Left ventricle myocardium inferior (tissue), 1 donor: ENCODE measurements around the gene TPM1. TPM values are rescaled to one million over a fixed set of nuclear protein-coding genes. Genes with fewer than 3 reads are reported as not detected.

Experiments
- DNase-seq: peaks from one replicate; pipeline ENCODE4 v3.0.0-alpha.2; 2020
- H3K27ac ChIP-seq: fragments of 200-600 bp; replicated peaks from 2 replicates; pipeline ENCODE4 v1.8.0; 2021
- H3K27me3 ChIP-seq: fragments of 200-600 bp; 2 replicates; pipeline ENCODE4 v1.8.0; 2021; ENCODE audit warnings: low read depth
- H3K36me3 ChIP-seq: fragments of 200-600 bp; 2 replicates; pipeline ENCODE4 v1.8.0; 2021
- H3K4me1 ChIP-seq: fragments of 200-600 bp; 2 replicates; pipeline ENCODE4 v1.8.0; 2021
- H3K4me3 ChIP-seq: fragments of 200-600 bp; 2 replicates; pipeline ENCODE4 v1.8.0; 2021; ENCODE audit warnings: mild to moderate bottlenecking, moderate library complexity
- H3K9me3 ChIP-seq: fragments of 200-600 bp; replicated peaks from 2 replicates; pipeline ENCODE4 v1.8.0; 2021
- intact Hi-C: fragments of 100-400 bp; cut with micrococcal nuclease; formaldehyde crosslinking; loops from one replicate; pipeline ENCODE4 v1.11.0; 2022
- total RNA-seq: library from RNA; stranded (reverse); fragmentation: NEBNext Ultra II Directional; extraction: Animal tissue kit (Norgen Biotek cat#: 25700); gene quantifications from one replicate; pipeline ENCODE4 v1.2.1, GENCODE V29; 2021
- TF ChIP-seq, protein P1 (sequence below): fragments of 200-600 bp; IDR thresholded peaks from 2 replicates; pipeline ENCODE4 v1.8.0; 2021; ENCODE audit warnings: antibody characterized with exemption, mild to moderate bottlenecking, borderline replicate concordance
- donor health status: DM: no; HTN: yes; CAD: no; lungs with severe emphysema.

The TPM1 gene
- total RNA-seq, 1 donor from 2014 or later: 12,604 TPM

DNA sequence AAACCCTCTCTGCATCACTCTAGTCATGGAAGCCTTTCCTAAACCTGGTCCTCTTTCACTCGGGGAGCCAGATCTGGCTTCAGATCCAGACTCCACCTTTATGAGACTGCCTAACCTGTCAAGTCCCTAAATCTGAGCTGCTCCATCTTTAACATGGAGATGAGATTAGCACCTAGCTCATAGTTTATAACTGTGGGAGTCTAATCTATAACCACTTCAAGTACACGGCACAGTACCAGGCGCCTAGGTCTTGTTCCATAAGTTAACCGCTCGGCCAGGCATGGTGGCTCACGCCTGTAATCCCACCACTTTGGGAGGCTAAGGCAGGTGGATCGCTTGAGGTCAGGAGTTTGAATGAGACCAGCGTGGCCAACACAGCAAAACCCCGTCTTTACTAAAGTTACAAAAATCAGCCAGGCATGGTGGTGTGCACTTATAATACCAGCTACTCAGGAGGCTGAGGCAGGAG lies 30.3 kb downstream of the TPM1 start:
- H3K4me1 ChIP-seq: peaks cover 40% of the 10 kb centered on the region
- H3K4me3 ChIP-seq: no peak overlapping the region
- intact Hi-C loops: no loop called here
- H3K36me3 ChIP-seq: peaks cover 31% of the 10 kb centered on the region
- no peak for DNase-seq
- no peaks in the 10 kb centered on the region for H3K27me3 ChIP-seq
- no peaks in the 10 kb centered on the region for H3K9me3 ChIP-seq
- TF ChIP-seq, protein P1, sequence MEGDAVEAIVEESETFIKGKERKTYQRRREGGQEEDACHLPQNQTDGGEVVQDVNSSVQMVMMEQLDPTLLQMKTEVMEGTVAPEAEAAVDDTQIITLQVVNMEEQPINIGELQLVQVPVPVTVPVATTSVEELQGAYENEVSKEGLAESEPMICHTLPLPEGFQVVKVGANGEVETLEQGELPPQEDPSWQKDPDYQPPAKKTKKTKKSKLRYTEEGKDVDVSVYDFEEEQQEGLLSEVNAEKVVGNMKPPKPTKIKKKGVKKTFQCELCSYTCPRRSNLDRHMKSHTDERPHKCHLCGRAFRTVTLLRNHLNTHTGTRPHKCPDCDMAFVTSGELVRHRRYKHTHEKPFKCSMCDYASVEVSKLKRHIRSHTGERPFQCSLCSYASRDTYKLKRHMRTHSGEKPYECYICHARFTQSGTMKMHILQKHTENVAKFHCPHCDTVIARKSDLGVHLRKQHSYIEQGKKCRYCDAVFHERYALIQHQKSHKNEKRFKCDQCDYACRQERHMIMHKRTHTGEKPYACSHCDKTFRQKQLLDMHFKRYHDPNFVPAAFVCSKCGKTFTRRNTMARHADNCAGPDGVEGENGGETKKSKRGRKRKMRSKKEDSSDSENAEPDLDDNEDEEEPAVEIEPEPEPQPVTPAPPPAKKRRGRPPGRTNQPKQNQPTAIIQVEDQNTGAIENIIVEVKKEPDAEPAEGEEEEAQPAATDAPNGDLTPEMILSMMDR: no peak
- peak overlapping the region; percentile 0 for H3K27ac ChIP-seq

GRCh38 chr15:63073497-63074172 lies 31.1 kb downstream of the TPM1 start:
- Histone ChIP-seq H3K4me1 (peaks cover 33% of the 10 kb centered on the region), H3K9me3 (no peaks in the 10 kb centered on the region), H3K27ac (no peak overlapping the region)

DNA sequence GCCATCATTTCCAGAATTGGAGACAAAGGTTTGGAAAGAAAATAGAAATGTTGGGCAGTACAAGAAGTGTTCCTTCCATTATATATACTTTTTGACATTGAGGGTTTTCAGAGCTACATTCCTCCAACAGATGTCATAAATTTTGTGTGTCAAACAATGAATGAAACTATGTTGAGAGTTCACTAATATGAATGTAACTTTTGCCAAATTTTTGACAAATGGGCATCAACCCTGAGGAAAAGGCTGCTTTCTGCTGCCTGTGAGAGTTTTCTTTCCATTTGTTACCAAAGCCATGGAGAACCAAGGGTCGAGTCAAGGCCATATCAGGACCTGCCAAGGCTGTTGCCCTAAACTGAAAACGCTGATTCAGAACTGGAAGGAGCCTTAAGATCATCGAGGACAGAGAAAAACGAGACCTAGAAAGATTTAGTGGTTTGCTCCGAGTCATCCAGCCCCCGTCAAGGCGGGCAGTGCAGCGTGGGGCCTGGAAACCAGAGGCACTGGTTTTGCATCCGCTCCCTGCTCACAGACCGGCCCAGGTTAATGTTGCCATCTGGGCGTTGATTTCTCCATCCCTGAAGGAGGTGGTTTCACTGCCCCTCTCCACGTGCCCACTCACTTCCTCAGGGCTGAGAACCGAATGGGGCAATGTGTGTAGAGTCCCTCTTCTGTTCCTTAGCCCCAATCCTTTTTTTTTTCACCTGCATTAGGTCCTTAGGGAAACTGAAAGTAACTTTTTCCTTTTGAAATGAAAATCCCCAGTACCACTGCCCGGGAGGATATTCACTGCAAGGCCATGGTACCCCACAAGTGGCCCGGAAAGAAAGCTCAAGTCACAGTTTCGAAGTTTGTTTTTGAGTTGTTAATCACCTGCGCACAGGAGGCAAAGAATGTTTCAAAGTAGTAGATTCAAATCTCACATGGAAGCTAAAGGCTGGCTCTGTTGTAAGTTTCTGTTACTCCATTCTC lies 32.8 kb downstream of the TPM1 start:
- Histone ChIP-seq H3K27me3 (no peaks in the 10 kb centered on the region), H3K27ac (peak overlapping the region; percentile 3), H3K36me3 (peaks cover 12% of the 10 kb centered on the region), H3K4me1 (peaks cover 29% of the 10 kb centered on the region), H3K4me3 (no peak overlapping the region), H3K9me3 (no peaks in the 10 kb centered on the region)
- intact Hi-C loops: no loop called here
- no peak for DNase-seq
- TF ChIP-seq, protein P1: no peak

More at GRCh38 chr15:63073497-63074172, 31.1 kb downstream of the TPM1 start:
- DNase-seq: no peak
- H3K4me3 ChIP-seq: no peak overlapping the region
- intact Hi-C loops: no loop called here
- H3K27me3 ChIP-seq: no peaks in the 10 kb centered on the region
- H3K36me3 ChIP-seq: peaks cover 26% of the 10 kb centered on the region
- TF ChIP-seq, protein P1: no peak

DNA sequence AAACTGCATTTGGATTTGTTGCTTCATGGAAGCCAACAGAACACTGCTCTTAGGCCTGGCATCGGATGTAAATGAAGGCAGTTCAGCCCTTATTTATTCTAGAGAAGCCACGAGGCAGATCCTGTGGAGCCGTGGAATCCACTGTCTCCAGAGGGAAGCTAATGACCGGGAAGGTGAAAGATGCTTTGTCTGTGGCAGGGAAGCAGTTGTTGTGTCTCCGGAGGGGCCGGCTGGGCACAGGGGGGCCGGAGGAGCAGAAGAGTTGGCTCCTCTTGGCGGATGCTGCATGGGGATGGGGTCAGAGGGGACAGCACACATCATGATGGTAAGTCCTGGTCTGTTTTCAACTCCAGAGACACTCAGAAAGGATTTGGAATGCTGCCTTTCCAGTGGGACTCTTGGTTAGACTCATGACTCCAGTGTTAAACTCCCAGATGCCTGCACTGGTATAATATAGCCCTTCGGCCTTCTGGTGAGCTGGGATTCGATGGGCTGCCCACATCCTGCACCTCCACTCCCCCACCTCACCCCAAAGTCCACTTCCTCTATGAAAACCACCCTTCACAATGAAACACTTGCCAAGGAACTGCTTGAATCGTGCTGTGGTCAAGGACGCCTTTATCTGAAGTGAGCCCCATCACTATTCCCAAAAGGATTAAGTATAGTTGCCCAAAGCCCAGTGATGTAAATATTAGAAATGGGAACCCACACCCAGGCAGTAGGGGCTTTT lies 33.6 kb downstream of the TPM1 start:
- Histone ChIP-seq H3K4me3 (no peak overlapping the region), H3K4me1 (peaks cover 27% of the 10 kb centered on the region), H3K27ac (peak overlapping the region; percentile 3), H3K9me3 (no peaks in the 10 kb centered on the region), H3K36me3 (peaks cover 4% of the 10 kb centered on the region), H3K27me3 (no peaks in the 10 kb centered on the region)
- intact Hi-C loops: no loop called here
- TF ChIP-seq, protein P1: no peak
- no peak for DNase-seq

DNA sequence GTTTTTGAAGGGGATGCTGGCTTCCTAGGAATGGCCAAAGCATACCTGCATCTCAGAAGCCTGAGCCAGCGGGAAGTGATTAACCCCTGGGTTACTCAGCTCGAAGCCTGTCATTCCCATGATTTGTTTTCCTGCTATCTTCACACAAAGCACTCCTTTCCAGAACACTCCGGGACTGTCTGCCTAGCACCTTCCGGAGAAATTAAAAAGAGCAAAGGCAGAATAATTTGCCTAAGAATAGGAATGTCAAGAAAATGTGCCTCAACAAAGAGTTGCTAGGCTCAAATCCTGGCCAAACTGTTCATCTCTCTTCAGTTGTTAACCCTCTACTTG lies 34.1 kb downstream of the TPM1 start:
- no peak for DNase-seq
- Histone ChIP-seq H3K4me3 (no peak overlapping the region), H3K27me3 (no peaks in the 10 kb centered on the region), H3K36me3 (no peaks in the 10 kb centered on the region), H3K27ac (no peak overlapping the region), H3K4me1 (peaks cover 22% of the 10 kb centered on the region), H3K9me3 (no peaks in the 10 kb centered on the region)
- TF ChIP-seq, protein P1: no peak
- intact Hi-C loops: no loop called here
